MM.1S (cell line): ENCODE results near the gene GCSAM.

Experiments used
- DNase-seq: peaks from one replicate; pipeline ENCODE4 v3.0.0-alpha.2; 2015
- H2AFZ ChIP-seq: fragments of 300-600 bp; sonication (generic); 2 replicates; pipeline ENCODE4 v1.6.0; 2016; ENCODE audit warnings: antibody characterized with exemption, low read length
- H3F3A ChIP-seq: fragments of 300-600 bp; sonication (generic); 2 replicates; pipeline ENCODE4 v1.6.1; 2016; ENCODE audit warnings: mild to moderate bottlenecking, antibody characterized with exemption, low read length, moderate library complexity, mixed read lengths; ENCODE audit not compliant: insufficient read depth
- H3K27ac ChIP-seq: fragments of 300-600 bp; sonication (generic); 2 replicates; pipeline ENCODE4 v1.5.1; 2016; ENCODE audit warnings: mild to moderate bottlenecking, low read length
- H3K27me3 ChIP-seq: fragments of 300-600 bp; sonication (generic); replicated peaks from 2 replicates; pipeline ENCODE4 v1.6.0; 2016; ENCODE audit warnings: low read length; ENCODE audit not compliant: insufficient read depth
- H3K36me3 ChIP-seq: fragments of 300-600 bp; sonication (generic); replicated peaks from 2 replicates; pipeline ENCODE4 v1.6.1; 2016; ENCODE audit warnings: mild to moderate bottlenecking, low read length, mixed read lengths; ENCODE audit not compliant: insufficient read depth
- H3K4me1 ChIP-seq: fragments of 300-600 bp; sonication (generic); 2 replicates; pipeline ENCODE4 v1.6.1; 2016; ENCODE audit warnings: low read length, mixed read lengths
- H3K4me2 ChIP-seq: fragments of 300-600 bp; sonication (generic); 2 replicates; pipeline ENCODE4 v1.6.0; 2016; ENCODE audit warnings: low read depth, low read length
- H3K4me3 ChIP-seq: fragments of 300-600 bp; sonication (generic); 2 replicates; pipeline ENCODE4 v1.5.1; 2016; ENCODE audit warnings: low read length, mixed read lengths
- H3K79me2 ChIP-seq: fragments of 300-600 bp; sonication (generic); 2 replicates; pipeline ENCODE4 v1.6.1; 2016; ENCODE audit warnings: mixed run types, low read length, mixed read lengths
- H3K9ac ChIP-seq: fragments of 300-600 bp; sonication (generic); 2 replicates; pipeline ENCODE4 v1.6.1; 2016; ENCODE audit warnings: low read length, mixed read lengths
- H3K9me2 ChIP-seq: fragments of 300-600 bp; sonication (generic); replicated peaks from 2 replicates; pipeline ENCODE4 v1.6.1; 2016; ENCODE audit warnings: mild to moderate bottlenecking, low read length, mixed read lengths; ENCODE audit not compliant: insufficient read depth
- H3K9me3 ChIP-seq: fragments of 300-600 bp; sonication (generic); replicated peaks from 2 replicates; pipeline ENCODE4 v1.6.1; 2016; ENCODE audit warnings: mild to moderate bottlenecking, low read length, mixed read lengths; ENCODE audit not compliant: insufficient read depth
- H4K20me1 ChIP-seq: fragments of 300-600 bp; sonication (generic); 2 replicates; pipeline ENCODE4 v1.6.1; 2016; ENCODE audit warnings: mild to moderate bottlenecking, low read length, moderate library complexity, mixed read lengths; ENCODE audit not compliant: insufficient read depth
- CTCF ChIP-seq: fragments of 300-600 bp; sonication (generic); IDR thresholded peaks from 2 replicates; pipeline ENCODE4 v1.5.1; 2016; ENCODE audit warnings: antibody characterized with exemption, low read length, mixed read lengths
- EZH2 ChIP-seq: fragments of 300-600 bp; sonication (generic); optimal IDR thresholded peaks from 2 replicates; pipeline ENCODE3; 2017; ENCODE audit warnings: low read depth, mild to moderate bottlenecking, antibody characterized with exemption, low read length, mixed read lengths
- EZH2phosphoT487 ChIP-seq: fragments of 300-600 bp; sonication (generic); IDR thresholded peaks from 2 replicates; pipeline ENCODE4 v1.6.1; 2018; ENCODE audit warnings: antibody characterized with exemption, low read length

Gene GCSAM

GRCh38 chr3:112093180-112093522 lies 39.9 kb downstream of the GCSAM start:
- no peak for DNase-seq
- peaks cover 48% of the 10 kb centered on the region for H3F3A ChIP-seq
- no peak for TF ChIP-seq CTCF
- no peak for TF ChIP-seq EZH2phosphoT487
- TF ChIP-seq EZH2: no peak
- H3K9ac ChIP-seq: no peak overlapping the region; the same call in 1 of the 2 replicates
- H3K4me3 ChIP-seq: peak overlapping the region; percentile 17; the same call in 1 of the 2 replicates
- H3K4me1 ChIP-seq: peaks cover 48% of the 10 kb centered on the region
- H3K79me2 ChIP-seq: peaks cover 60% of the 10 kb centered on the region
- H3K27me3 ChIP-seq: no peaks in the 10 kb centered on the region
- H3K4me2 ChIP-seq: peak overlapping the region; percentile 86
- H2AFZ ChIP-seq: no peak overlapping the region
- no peaks in the 10 kb centered on the region for H4K20me1 ChIP-seq
- H3K27ac ChIP-seq: peak overlapping the region; percentile 98; the same call in 1 of the 2 replicates
- no peaks in the 10 kb centered on the region for H3K36me3 ChIP-seq
- no peaks in the 10 kb centered on the region for H3K9me2 ChIP-seq
- H3K9me3 ChIP-seq: no peaks in the 10 kb centered on the region

- H3K9ac ChIP-seq: peak overlapping the region; percentile 37; the same call in 1 of the 2 replicates
- H3K79me2 ChIP-seq: peaks cover 65% of the 10 kb centered on the region
- H3K4me1 ChIP-seq: peaks cover 48% of the 10 kb centered on the region
- no peak overlapping the region for H2AFZ ChIP-seq
- no peaks in the 10 kb centered on the region for H3K36me3 ChIP-seq
- no peaks in the 10 kb centered on the region for H3K9me2 ChIP-seq
- TF ChIP-seq CTCF: no peak
- TF ChIP-seq EZH2: no peak
- TF ChIP-seq EZH2phosphoT487: no peak
- no peaks in the 10 kb centered on the region for H4K20me1 ChIP-seq
- no peaks in the 10 kb centered on the region for H3K27me3 ChIP-seq
- H3F3A ChIP-seq: peaks cover 48% of the 10 kb centered on the region
- H3K9me3 ChIP-seq: no peaks in the 10 kb centered on the region
- peak overlapping the region; percentile 86 for H3K4me2 ChIP-seq
- peak; percentile 31 for DNase-seq
- H3K27ac ChIP-seq: peak overlapping the region; percentile 98
- H3K4me3 ChIP-seq: peak overlapping the region; percentile 17
Observed at GRCh38 chr3:112092496-112093179, 40.4 kb downstream of the GCSAM start.

GRCh38 chr3:112090887-112091586 lies 42.0 kb downstream of the GCSAM start:
- H3K4me1 ChIP-seq: peaks cover 53% of the 10 kb centered on the region
- peak overlapping the region; percentile 78 for H3K9ac ChIP-seq
- H3K9me2 ChIP-seq: no peaks in the 10 kb centered on the region
- DNase-seq: peak; percentile 85
- peaks cover 68% of the 10 kb centered on the region for H3K79me2 ChIP-seq
- H3K4me3 ChIP-seq: peak overlapping the region; percentile 32
- H4K20me1 ChIP-seq: no peaks in the 10 kb centered on the region
- H3K36me3 ChIP-seq: no peaks in the 10 kb centered on the region
- peak overlapping the region; percentile 98 for H3K27ac ChIP-seq
- peaks cover 48% of the 10 kb centered on the region for H3F3A ChIP-seq
- H3K4me2 ChIP-seq: peak overlapping the region; percentile 69
- H3K27me3 ChIP-seq: no peaks in the 10 kb centered on the region
- H2AFZ ChIP-seq: no peak overlapping the region
- no peak for TF ChIP-seq EZH2phosphoT487
- TF ChIP-seq EZH2: no peak
- TF ChIP-seq CTCF: no peak
- H3K9me3 ChIP-seq: no peaks in the 10 kb centered on the region
